GM12891 (cell line): Measurements from ENCODE around the gene SUB1.

Experiments
- POLR2A ChIP-seq: IDR thresholded peaks from 2 replicates; pipeline ENCODE4 v1.6.1; 2011; ENCODE audit warnings: low read depth, low read length, control low read depth
- TAF1 ChIP-seq: IDR thresholded peaks from 2 replicates; pipeline ENCODE4 v1.6.1; 2011; ENCODE audit warnings: low read depth, low read length, control low read depth

GRCh38 chr5:32598260-32598937 lies 13.0 kb downstream of the SUB1 start:
- TF ChIP-seq TAF1 (no peak), POLR2A (no peak)
